HCT116 (cell line): ENCODE data around the gene PAPOLB.

ENCODE experiments used
- ELF1 ChIP-seq: IDR thresholded peaks from 2 replicates; pipeline ENCODE4 v1.6.1; 2012; ENCODE audit warnings: low read depth, borderline replicate concordance
- EZH2 ChIP-seq: fragments of 200-600 bp; sonication (generic); IDR thresholded peaks from 2 replicates; pipeline ENCODE4 v1.6.1; 2017; ENCODE audit warnings: antibody characterized with exemption, mixed run types
- EZH2phosphoT487 ChIP-seq: fragments of 200-600 bp; IDR thresholded peaks from 2 replicates; pipeline ENCODE4 v1.6.1; 2018; ENCODE audit warnings: antibody characterized with exemption, borderline replicate concordance
- JUND ChIP-seq: IDR thresholded peaks from 2 replicates; pipeline ENCODE4 v1.6.1; 2012
- POLR2A ChIP-seq: IDR thresholded peaks from 2 replicates; pipeline ENCODE4 v1.7.0; 2011; ENCODE audit warnings: borderline replicate concordance; ENCODE audit not compliant: insufficient read depth, insufficient read length; ENCODE audit errors: extremely low read depth
- POLR2AphosphoS5 ChIP-seq: IDR thresholded peaks from 2 replicates; pipeline ENCODE4 v1.6.1; 2011; ENCODE audit warnings: mild to moderate bottlenecking, low read depth, low read length, moderate library complexity
- RAD21 ChIP-seq: IDR thresholded peaks from 2 replicates; pipeline ENCODE4 v1.6.1; 2012; ENCODE audit warnings: low read depth, mild to moderate bottlenecking
- SIN3A ChIP-seq: IDR thresholded peaks from 2 replicates; pipeline ENCODE4 v1.6.1; 2012; ENCODE audit warnings: low read depth
- SP1 ChIP-seq: IDR thresholded peaks from 2 replicates; pipeline ENCODE4 v1.6.1; 2012; ENCODE audit warnings: low read depth
- TCF7L2 ChIP-seq: IDR thresholded peaks from 2 replicates; pipeline ENCODE4 v1.7.0; 2011; ENCODE audit warnings: borderline replicate concordance, inconsistent platforms; ENCODE audit not compliant: insufficient read depth, insufficient read length; ENCODE audit errors: extremely low read depth
- ZNF274 ChIP-seq: fragments of 200-500 bp; sonication (Bioruptor generic); IDR thresholded peaks from 2 replicates; pipeline ENCODE4 v1.6.1; 2014; ENCODE audit warnings: mild to moderate bottlenecking, low read depth, low read length, inconsistent platforms
- TF ChIP-seq, protein P1 (sequence below): IDR thresholded peaks from 2 replicates; pipeline ENCODE4 v1.6.1; 2012
- TF ChIP-seq, protein P2 (sequence below), 3 experiments: fragments of 200-600 bp in 1 of 3; sonication (generic) in 1 of 3; IDR thresholded peaks in 2 of 3; conservative IDR thresholded peaks in 1 of 3; 2 replicates each; pipeline ENCODE4 v1.5.1; 2012 to 2017; ENCODE audit warnings: low read depth in 2 of 3, low read length in 2 of 3, antibody characterized with exemption in 1 of 3, borderline replicate concordance in 1 of 3, control low read depth in 1 of 3, mild to moderate bottlenecking in 1 of 3, mixed read lengths in 1 of 3, mixed run types in 1 of 3, moderate library complexity in 1 of 3; ENCODE audit not compliant: insufficient read depth in 1 of 3
- TF ChIP-seq, protein P3 (sequence below): IDR thresholded peaks from 2 replicates; pipeline ENCODE4 v1.6.1; 2012

DNA sequence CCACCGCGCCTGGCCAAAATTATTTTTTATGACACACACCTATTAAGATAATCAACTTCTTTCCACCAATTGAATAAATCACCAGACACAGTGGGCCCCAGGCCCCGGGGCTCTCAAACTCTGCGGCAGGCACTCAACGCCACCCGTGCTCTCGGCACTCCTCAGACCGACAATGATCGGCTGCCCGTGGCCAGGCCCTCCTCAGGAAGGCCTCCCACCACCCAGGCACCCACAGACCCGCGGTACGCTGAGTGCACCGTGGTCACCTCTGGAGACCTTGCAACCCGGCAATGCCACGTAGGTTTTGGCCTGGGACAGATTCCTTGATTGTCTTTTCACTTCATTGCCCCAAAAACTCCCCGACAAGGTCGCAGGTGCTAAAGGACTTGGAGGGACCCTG lies 14.8 kb upstream of the PAPOLB start:
- TF ChIP-seq, protein P1, sequence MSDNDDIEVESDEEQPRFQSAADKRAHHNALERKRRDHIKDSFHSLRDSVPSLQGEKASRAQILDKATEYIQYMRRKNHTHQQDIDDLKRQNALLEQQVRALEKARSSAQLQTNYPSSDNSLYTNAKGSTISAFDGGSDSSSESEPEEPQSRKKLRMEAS, result no peak
- TF ChIP-seq, protein P2, sequence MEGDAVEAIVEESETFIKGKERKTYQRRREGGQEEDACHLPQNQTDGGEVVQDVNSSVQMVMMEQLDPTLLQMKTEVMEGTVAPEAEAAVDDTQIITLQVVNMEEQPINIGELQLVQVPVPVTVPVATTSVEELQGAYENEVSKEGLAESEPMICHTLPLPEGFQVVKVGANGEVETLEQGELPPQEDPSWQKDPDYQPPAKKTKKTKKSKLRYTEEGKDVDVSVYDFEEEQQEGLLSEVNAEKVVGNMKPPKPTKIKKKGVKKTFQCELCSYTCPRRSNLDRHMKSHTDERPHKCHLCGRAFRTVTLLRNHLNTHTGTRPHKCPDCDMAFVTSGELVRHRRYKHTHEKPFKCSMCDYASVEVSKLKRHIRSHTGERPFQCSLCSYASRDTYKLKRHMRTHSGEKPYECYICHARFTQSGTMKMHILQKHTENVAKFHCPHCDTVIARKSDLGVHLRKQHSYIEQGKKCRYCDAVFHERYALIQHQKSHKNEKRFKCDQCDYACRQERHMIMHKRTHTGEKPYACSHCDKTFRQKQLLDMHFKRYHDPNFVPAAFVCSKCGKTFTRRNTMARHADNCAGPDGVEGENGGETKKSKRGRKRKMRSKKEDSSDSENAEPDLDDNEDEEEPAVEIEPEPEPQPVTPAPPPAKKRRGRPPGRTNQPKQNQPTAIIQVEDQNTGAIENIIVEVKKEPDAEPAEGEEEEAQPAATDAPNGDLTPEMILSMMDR (IDR thresholded peaks at IDR 0.05 in 2 of 3, conservative IDR thresholded peaks at IDR 0.05 in 1 of 3; ENCODE audit: borderline replicate concordance in 1 of 3, insufficient read depth in 1 of 3, low read depth in 2 of 3, low read length in 2 of 3), result no peak
- TF ChIP-seq POLR2A (no peak), EZH2phosphoT487 (no peak), SIN3A (no peak), POLR2AphosphoS5 (no peak), TCF7L2 (no peak), EZH2 (no peak), RAD21 (no peak), SP1 (no peak), ZNF274 (no peak), ELF1 (no peak), JUND (no peak)
- TF ChIP-seq, protein P3, sequence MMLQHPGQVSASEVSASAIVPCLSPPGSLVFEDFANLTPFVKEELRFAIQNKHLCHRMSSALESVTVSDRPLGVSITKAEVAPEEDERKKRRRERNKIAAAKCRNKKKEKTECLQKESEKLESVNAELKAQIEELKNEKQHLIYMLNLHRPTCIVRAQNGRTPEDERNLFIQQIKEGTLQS, result no peak
